Activated T-cell treated with anti-CD3 and anti-CD28 coated beads for 1 hour (primary cell): Measurements from ENCODE around the gene APOL2.
"Not testable (repeated sequence)": the region's sequence is repeated elsewhere in the genome, so short reads cannot be mapped to it uniquely, and the experiment has no call there.

Source experiments
- DNase-seq: peaks from one replicate; pipeline ENCODE4 v3.0.0-alpha.2; 2020; ENCODE audit warnings: low read depth

Gene APOL2

DNA sequence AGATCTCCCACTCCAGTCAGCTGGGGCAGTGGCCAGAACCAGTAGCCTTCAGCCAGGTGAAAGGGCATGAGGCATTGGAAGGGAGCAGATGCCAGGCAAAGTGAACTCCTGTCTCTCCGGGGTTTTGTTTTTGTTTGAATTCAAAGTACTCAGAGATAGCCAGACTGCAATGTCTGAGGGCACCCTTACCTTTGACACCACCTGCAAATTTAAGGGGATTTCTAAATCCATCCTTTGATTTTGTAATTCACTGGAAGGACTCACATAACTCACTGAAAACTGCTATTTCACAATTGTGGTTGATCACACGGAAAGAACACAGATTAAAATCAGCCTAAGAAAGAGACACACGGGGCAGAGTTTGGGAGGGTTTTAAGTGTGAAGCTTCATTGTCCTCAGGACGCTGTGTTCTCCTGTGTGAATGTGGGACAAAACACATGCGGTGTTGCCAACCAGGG, 23.9 kb upstream of the APOL2 start:
- not testable (repeated sequence) for DNase-seq

DNA sequence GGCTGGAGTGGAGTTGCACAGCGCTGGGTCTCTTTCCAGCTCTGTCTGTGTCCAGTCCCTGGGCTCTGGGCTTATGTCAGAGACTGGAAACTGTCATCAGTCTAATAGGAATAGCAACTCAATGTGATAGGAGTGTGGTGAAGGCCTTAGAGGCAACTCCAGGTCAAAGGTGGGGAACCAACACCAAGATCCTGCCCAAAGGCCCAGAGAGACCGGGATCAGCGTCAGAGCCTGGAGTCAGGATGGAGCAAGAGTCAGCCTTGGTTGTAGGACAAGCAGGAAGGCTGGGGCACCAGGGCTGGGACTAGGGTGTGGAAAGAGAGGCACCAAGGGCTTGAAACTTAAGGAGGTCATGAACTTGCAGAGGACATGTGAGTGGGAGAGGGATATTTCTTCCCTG, 23.0 kb upstream of the APOL2 start:
- not testable (repeated sequence) for DNase-seq

DNA sequence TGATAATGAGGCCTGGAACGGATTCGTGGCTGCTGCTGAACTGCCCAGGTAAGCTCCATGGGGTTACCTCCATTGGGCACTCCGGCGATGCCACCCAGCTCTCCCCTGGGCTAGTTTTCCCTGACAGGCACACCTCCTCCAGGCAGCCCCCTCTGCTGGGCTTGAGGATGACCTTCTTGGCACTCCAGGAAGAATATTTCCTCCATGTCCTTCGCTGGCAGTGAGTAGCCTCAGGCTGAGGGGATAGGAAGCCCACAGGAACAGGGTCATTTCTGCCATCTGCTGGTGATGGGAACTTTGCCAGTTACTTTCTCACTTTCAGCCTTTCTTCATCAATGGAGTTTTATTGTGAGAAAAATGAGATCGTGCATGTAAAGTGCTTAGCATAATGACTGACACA, 22.3 kb upstream of the APOL2 start:
- DNase-seq, result not testable (repeated sequence)

DNA sequence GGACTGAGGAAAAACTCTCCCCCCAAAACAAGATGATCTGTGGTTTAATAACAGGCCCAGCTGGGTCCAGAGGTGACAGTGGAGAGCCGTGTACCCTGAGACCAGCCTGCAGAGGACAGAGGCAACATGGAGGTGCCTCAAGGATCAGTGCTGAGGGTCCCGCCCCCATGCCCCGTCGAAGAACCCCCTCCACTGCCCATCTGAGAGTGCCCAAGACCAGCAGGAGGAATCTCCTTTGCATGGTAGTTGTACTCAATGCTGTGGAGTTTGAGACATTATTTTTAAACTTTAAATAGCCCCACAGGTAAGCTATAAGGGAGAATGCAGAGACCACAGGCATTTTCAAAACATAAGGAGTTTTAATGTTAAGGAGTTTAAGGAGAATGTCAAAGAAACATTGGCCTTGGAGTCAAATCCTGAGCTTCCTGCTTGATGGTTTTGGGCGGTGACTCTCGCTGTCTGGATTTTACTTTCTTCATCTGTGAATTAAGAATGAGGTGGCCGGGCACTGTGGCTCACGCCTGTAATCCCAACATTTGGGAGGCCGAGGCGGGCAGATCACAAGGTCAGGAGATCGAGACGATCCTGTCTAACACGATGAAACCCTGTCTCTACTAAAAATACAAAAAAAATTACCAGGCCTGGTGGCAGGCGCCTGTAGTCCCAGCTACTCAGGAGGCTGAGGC, 20.4 kb upstream of the APOL2 start:
- DNase-seq, result no peak

DNA sequence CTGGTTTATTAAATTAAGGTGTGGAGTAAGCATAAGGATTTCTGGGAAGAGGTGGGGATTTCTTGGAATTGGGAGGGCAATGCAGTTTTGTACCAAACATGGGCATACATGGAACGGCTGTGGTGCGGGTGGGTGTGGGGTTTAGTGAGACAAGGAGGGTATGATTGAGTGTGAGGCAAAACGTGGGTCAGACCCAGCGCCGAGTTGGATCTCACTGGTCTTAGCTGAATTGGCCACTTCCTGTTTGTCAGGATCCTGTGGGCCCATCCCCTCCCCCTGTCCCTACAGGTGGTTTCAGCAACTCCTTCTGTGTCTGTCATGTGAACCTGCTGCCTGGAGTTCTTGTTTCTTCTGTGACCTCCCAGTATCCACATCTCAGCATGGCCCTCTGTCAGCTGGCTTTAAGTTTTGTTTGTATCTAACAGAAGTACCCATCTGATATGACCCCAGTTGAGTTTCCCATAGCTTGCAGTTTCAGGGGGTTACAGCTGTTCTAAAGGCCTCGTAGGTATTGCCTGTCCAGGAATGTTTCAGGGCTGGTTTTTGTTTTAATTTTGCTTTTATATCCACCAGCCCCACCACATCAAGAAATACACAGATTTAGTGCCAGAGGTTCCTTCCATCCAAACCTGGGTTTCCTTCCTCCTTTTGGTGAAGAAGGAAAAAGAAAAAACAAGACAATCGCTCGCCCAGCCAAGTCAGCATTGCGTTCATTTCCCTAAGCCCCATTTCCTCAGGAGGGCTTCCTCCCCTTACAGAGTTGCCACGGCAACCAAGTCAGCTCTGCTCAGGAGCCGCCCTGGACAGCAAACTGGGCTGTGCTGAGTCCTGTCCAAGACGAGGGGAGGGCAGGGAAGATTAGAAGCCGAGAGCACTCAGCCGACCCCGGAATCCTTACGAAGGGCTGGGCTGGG, 19.6 kb upstream of the APOL2 start:
- DNase-seq, result no peak

DNA sequence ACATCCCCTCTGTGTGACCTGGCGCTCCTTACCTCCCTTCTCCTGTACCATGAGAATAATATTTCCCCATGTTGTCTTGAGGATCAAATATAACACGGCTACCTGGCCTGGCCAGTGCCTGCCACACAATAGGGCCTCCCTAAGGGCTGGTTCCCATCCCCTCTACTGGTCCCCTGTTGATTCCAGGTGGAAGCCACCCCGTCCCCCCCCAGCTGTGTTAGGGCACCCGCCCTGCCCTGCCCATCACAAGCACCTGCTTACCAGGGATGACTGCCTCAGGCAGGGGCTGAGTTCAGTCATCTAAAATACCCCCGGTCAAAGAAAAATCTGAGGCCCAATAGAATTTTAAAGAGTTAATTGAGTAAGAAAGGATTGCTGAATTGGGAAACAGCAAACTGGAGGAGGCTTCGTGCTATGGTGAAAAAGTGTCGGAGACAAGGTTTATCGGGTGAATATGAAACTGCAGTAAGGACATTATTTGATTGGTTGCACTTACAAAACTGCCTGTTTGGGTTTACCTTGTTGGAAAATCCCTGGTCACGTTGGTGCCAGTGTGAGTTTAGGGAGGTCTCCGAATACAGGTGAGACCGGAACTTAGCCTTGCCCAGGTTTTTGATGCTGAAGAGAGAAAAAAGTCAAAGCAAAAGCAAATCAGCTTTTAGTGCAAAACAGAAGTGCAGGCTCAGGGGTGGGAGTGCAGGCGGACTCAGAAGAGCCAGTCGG, 18.8 kb upstream of the APOL2 start:
- DNase-seq, result no peak

DNA sequence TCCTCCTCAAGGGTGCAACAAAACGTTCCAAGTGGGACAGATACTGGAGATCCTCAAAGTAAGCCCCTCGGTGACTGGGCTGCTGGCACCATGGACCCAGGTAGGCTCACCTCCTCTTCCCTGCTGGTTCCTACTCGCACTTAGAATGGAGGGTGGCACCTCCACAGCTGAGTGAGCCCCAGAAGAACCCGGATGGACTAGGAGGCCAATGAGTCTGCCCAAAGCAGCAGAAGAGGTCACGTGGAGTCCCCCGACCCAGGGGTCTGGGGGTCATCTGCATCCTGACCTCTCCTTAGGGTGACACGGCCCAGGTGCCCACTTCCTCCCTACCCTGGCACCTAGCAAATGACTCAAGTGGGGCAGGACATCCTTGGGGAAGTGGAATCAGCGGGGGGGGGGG, 18.0 kb upstream of the APOL2 start:
- no peak for DNase-seq

DNA sequence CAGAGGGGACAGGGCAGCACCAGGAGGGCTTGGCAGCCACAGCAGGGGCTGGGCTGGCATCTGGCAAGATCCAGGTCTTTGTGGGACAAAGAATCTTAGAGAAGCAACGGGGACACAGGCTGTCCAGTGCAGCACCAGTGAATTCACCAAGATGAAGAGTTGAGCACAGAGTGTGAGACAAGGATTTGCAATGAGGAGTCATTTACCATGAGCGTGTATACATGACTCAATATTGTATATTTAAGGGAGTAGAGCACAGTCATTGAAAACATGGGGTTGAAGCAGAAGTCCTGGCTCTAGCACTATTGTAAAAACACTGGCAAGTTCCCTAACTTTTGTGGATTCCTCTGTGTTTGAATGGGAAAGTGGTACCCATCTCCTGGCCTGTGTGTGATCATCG, 17.2 kb upstream of the APOL2 start:
- DNase-seq, result no peak

DNA sequence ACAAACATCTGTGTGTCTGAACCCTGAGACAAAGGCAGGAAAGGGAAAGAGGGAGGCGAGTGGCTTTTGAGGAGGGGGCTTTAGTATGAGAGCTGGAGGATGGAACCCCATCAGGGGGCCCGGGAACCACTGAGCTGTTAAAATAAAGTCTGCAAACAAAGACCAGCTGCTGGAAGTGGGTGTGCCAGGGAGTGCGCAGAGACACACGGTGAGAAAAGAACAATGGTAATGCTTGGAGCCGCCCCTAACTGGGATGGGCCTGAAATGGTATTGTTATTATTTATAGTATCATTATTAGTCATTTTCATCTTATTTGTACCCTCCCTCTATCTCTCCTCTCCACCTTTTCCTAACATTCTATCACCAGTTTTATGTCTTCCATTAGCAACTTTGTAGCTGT, 16.2 kb upstream of the APOL2 start:
- not testable (repeated sequence) for DNase-seq

DNA sequence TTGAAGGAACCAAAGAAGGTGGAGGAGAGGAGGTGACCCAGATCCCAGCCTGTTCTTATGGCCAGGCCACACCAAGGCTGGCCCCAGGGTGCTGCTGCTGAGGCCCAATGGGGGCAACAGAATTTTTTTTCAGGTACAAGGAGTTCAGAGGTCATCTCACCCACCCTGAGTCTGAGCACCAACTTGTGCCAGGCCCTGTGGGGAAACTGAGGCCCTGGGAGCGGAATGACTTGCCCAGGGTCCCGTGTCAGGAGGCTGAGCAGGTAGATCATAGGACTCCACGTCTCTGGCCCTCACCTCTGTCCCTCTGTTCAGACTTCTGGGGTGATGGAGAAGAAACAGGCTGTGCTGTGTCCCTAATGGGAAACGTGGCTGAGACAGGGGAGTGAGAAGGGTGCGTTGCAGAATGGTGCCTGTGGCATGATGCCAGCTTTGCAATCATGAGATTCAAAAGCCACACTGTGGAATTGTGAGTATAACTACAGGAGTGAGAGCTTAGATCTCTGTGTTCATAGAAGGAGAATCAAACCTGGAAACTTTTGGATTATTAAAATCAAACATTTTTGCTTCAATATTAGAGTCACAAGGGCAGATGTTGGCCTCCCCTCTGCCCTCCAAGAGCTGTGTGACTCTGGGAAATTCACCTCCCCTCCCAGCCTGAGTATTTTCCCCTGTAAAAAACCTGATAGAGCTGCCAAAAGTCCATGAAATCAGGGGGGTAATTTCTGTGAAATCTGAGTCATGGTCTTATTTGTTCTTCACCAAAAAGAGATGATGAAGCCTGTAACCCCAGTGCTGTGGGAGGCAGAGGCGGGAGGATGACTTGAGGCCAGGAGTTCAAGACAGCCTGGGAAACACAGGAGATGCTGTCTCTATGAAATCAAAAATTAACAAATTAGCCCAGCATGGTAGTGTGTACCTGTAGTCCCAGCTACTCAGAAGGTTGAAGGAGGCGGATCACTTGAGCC, 14.5 kb upstream of the APOL2 start:
- DNase-seq, result no peak

DNA sequence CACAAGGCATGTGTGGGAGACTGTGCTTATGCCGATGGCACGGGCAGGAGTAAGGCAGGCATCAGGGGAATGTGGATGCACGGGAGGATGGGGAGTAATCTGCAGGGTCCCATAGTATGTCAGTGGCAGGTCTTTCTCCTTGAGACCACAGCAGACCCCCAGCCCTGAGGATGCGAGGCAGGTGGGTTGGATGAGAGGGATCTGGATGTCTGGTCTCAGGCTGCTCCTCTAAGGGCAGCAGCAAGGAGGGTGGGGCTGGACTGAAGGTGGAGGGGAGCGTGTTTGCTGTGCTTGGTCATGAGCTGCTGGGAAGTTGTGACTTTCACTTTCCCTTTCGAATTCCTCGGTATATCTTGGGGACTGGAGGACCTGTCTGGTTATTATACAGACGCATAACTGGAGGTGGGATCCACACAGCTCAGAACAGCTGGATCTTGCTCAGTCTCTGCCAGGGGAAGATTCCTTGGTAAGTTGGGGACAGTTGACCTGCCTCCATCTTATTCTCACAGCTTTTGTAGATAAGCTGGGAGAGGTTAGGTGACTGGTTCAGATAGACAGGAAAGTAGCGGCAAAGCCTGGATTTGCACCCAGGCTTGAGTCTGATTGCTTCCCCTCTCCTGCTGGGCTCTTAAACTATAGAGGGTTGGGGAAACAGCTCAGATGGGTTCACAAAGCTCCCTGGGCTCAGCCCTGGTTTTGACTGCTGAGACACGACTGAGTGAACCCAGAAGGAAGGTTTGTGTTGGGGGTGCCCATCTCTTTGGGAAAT, 13.6 kb upstream of the APOL2 start, which contains the start of gene APOL1:
TSS of gene APOL1 (plus strand) at position 380 of the 769 bp plus-strand sequence. CDS start 1,823 bp downstream, outside the sequence.
- DNase-seq, result no peak

DNA sequence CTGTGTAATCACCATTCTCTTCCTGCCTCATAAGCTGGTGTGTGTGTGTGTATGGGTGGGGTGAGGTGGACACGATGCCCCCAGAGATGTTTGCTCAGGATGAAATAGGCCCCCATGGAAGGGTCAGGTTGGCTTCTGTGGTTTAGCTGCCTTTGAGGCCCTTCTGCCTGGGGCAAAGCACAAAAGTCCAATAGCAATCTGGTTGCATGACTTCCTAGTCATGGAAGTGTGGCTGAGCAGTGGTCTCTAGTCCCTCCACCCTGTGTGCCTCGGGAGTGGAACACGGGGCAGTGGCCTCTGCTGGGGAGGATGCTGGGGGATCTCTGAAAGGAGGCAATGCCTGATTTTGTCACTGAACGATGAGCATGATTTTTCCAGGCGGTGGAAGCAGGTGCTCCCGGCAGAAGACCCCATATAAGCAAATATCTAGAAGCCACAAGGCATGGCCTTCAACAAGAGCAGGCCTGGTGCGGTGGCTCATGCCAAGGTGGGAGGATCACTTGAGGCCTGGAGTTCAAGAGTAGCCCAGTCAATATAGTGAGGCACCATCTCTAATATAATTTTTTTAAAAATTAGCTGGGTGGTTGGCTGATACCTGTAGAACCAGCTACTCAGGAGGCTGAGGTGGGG, 12.8 kb upstream of the APOL2 start:
- DNase-seq, result not testable (repeated sequence)

DNA sequence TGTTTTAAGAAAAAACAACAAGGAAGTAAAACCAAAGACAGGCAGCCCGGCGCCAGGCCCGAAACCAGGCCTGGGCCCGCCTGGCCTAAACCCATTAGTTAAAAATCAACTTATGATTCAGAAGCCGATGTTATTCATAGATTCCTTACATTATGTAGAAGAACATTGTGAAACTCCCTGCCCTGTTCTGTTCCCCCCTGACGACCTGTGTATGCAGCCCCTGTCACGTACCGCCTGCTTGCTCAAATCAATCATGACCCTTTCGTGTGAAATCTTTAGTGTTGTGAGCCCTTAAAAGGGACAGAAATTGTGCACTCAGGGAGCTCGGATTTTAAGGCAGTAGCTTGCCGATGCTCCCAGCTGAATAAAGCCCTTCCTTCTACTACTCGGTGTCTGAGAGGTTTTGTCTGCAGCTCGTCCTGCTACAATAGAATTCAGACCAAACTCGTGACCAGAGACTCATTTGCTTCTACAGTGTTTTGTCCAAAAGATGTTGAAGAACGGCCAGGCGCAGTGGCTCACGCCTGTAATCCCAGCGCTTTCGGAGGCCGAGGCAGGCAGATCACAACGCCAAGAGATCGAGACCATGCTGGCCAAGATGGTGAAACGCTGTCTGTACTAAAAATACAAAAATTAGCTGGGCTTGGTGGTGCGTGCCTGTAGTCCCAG, 11.1 kb upstream of the APOL2 start:
- not testable (repeated sequence) for DNase-seq

DNA sequence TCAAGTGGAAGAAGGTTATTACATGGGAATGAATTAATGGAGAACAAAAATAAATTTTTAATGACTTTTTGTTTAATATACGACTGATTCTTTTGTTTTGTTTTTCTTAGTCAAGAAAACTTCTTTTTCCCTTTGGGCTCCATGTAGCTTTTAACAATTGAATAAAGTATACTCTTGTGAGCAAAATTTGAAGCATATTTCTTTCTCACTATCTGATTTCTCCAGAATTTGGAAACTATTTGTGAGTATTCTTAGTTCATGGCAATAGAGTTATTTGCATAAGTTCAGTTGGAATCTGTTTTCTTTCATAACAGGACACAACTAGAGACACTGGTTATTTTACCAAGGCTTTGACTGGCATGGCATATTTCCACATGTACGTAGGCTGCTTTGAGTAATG, 9.8 kb upstream of the APOL2 start:
- DNase-seq, result no peak

DNA sequence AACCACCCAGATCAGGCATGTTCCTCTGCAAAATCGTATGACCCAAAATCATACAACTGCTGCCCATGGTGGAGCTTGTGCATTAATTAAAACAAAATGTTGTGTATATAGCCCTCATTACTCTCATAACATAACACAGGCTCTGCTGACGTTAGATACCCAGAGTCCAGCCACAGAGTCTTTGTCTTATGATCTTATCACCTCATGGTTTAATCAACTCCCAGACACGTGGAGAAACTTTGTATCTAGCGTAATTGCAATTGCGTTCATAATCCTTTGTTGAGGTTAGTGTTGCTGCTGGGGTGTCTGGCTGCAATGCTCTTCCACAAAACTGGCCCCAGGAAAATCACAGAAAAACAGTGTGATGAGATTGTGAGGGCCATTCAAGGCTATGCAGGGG, 8.6 kb upstream of the APOL2 start:
- no peak for DNase-seq

DNA sequence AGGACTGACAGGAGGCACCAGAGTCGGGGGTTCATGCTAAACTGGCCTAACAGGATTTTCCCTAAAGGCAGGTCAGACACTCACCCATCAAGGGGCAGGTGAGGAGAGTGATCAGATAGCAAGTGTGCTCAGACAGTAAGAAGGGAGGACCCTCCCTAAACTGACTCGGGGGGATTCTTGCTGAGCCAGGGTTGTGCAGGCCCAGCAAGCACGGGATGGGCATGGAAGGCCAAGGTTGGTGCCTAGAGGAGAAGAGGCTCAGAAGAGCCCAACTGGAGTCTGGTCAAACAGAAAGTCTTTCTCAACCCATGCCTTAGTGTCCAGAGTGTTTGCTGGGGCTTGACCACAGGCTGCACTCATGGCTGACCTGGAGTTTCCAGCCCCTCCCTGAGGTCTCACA, 7.4 kb upstream of the APOL2 start:
- DNase-seq, result no peak

DNA sequence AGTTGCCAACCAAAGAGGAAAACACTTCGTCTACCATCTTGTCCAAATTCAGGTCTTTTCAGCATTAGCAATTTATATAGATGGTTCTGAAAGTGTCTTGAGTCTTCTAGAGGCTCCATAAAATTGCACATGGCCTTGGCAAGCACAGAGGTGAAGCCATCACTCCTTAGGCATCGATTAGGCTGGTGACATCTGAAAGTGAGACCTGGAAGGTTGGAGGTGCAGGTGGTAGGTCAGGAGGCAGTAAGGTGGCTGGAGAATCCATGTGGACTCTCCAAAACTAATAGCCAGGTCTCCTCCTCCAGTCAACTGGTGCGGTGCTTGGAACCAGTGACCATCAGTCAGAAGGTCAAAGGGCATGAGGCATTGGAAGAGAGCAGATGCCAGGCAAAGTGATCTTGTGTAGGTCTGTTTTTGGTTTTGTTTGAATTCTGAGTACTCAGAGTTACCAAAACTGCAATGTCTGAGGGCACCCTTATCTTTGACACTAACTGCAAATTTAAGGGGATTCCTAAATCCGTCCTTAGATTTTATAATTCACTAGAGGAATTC, 6.6 kb upstream of the APOL2 start:
- DNase-seq, result no peak

DNA sequence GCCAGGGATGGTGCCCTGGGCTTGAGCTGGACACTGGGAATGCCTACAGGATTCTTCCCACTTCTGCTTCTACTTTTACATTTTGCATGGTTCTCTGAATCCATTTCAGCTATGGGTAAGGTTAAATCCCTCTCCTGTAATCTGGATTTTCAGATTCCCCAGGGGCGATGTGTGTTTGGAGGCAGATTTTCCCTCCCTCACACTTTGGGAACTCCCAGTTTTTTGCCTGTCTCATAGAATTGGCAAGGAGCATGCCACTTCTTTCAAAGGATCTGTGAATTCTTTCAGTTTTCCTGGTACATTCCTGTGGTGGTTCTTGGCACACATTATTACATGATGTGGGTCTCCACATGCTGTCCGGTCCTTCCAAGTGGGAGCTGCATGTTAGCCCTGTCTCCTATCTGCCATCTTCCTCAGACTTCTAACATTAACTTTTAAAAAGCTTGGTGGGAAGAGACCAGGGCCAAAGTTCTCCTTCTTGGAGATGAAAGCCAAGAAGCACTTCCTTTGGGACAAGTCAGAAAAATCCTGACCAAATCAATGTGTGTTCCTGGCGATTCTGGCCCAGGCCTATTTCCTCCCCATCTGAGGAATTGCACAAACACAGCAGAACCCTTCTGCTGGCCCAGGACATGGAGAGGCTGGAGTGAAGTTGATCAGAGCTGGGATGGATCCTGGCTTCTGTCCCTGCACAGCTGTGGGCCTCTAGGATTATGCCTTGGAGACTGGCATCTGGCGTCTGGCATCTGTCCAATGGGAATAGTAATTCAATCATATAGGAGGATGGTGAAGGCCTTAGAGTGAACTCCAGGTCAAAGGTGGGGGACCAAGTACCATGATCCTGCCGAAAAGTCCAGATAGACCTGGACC, 5.4 kb upstream of the APOL2 start:
- DNase-seq, result no peak
